ENCODE data around the gene METTL23.

METTL23 gene

DNA sequence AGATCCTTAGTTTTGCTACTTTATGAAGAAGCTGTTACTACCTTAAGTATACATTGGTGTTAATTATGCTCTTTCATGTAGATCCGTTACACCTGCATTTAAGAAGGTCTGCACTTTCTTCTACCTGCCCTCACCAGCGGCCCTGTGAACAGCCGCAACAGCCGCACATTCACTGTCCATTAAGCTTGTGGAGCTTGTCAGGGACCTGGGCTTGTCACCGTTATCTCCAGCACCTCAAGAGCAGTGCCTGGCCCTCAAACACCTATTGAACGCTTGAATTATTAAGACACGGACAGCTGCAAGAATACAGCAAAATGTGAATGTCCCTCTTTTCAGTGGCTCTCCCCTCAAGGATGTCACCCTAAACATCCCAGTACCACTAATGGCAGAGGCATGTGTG lies 12.9 kb upstream of the METTL23 start:
- H3K4me2 ChIP-seq = peak overlapping the region in 1 of 11 experiments; percentile 19; a peak in 1 of 22 replicates
- H3K9ac ChIP-seq = 0 out of 22 replicates have a peak overlapping the region, but pooled peaks of 2 of the 11 experiments have one; percentile 11 to 42
- peaks cover 41 to 58% (median 54%) of the 10 kb centered on the region in 11 experiments for H3K36me3 ChIP-seq
- H3K4me1 ChIP-seq = peaks cover 55 to 82% (median 72%) of the 10 kb centered on the region in 10 experiments
- H3K27me3 ChIP-seq = 0 out of 22 replicates have a peak, but pooled peaks cover 0 to 4% (median 0%) of the 10 kb centered on the region in 11 experiments
- peaks cover 4 to 89% (median 45%) of the 10 kb centered on the region in 11 experiments; a peak in 20 of 22 replicates for H4K20me1 ChIP-seq
- H3K4me3 ChIP-seq = no peak overlapping the region
- no peak overlapping the region; a peak in 1 of 22 replicates for H3K27ac ChIP-seq
- no peak for TF ChIP-seq Cebpa-rat (IDR thresholded peaks at IDR 0.05)
- H3K9me3 ChIP-seq (replicated peaks in 1 of 11) = no peaks in the 10 kb centered on the region

DNA sequence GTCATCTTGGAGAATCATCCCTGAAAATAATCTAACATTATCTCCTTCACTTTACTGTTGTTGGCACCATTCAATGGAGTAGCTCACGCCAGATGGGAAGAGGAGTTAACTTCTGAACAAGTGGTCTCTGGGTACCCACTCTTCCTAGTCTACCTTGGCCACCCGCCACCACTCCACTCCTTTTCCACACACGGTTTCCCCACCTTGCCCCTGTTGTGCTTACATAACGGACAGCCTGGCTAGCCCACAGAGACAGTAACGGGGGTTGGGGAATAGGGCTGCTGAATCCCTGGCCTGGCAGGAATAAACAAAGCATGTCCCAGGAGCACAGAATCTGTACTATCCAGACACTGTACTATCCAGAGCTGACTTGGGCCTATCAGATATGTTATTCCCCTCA lies 12.3 kb upstream of the METTL23 start:
- TF ChIP-seq Cebpa-rat (IDR thresholded peaks at IDR 0.05) = no peak
- peaks cover 4 to 89% (median 40%) of the 10 kb centered on the region in 11 experiments; a peak in 20 of 22 replicates for H4K20me1 ChIP-seq
- no peaks in the 10 kb centered on the region for H3K9me3 ChIP-seq (replicated peaks in 1 of 11)
- peak overlapping the region in 2 of 11 experiments; percentile 11 to 42; a peak in 2 of 22 replicates for H3K9ac ChIP-seq
- no peak overlapping the region for H3K4me3 ChIP-seq
- H3K27ac ChIP-seq = peak overlapping the region in 2 of 11 experiments; percentile 9 to 83; a peak in 4 of 22 replicates
- H3K4me2 ChIP-seq = 0 out of 22 replicates have a peak overlapping the region, but pooled peaks of 2 of the 11 experiments have one; percentile 74 to 77
- peaks cover 46 to 64% (median 60%) of the 10 kb centered on the region in 11 experiments for H3K36me3 ChIP-seq
- peaks cover 49 to 77% (median 67%) of the 10 kb centered on the region in 10 experiments for H3K4me1 ChIP-seq
- 0 out of 22 replicates have a peak, but pooled peaks cover 0 to 4% (median 0%) of the 10 kb centered on the region in 11 experiments for H3K27me3 ChIP-seq

DNA sequence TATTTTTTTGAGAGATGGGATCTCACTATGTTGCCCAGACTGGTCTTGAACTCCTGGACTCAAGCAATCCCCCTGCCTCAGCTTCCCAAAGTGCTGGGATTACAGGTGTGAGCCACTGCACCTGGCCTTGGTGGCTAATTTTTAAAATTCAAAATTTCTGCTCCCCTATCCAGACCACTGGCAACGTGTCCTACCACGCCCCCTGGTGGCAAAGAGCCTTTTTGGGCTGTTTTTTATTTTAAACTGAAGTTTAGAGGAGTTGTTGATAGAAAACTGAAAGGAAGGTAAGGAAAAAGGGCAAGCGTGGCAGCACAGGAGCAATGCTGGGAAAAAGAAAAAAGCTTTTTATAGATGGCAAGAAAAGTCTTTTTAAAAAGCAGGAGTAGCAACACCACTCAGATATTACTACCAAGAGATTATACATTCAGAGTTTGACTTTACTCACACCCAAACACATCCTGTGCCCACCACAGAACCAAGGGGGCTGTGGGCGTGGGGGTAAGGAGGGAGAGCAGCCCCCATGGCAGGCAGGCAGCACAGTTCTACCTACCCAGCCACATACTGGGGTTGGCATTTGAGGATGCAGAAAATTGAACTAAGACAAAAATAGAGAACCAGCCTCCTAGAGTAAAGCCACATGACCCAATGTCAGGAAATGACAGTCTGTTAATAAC lies 11.7 kb upstream of the METTL23 start:
- Histone ChIP-seq H3K4me3 (peak overlapping the region in 1 of 10 experiments; percentile 26; a peak in 1 of 20 replicates), H3K4me1 (peaks cover 43 to 70% (median 61%) of the 10 kb centered on the region in 10 experiments), H3K4me2 (peak overlapping the region; percentile 71 to 89 (median 77)), H3K36me3 (peaks cover 53 to 70% (median 66%) of the 10 kb centered on the region in 11 experiments), H3K9me3 (replicated peaks in 1 of 11) (no peaks in the 10 kb centered on the region), H3K27me3 (no peaks in the 10 kb centered on the region), H4K20me1 (peaks cover 0 to 89% (median 36%) of the 10 kb centered on the region in 11 experiments; a peak in 19 of 22 replicates), H3K9ac (peak overlapping the region; percentile 6 to 70 (median 59); a peak in 18 of 22 replicates), H3K27ac (peak overlapping the region in 10 of 11 experiments; percentile 39 to 83 (median 76); a peak in 19 of 22 replicates)
- no peak for TF ChIP-seq Cebpa-rat (IDR thresholded peaks at IDR 0.05)

DNA sequence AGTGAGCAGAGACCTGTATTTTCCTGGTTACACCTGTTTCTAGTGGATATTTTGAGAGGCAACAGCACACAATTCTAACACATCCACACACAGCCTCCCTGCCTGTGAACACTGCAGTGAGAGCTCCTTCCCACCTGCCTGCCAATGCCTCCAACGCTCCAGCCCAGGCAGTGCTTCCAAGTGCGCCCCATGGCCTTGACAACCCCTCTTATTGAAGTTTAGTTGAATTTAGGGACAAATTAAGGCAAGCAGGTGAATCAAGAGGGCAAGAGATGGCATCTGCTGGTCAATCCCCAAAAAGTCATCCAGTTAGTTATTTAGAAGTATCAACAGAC lies 11.2 kb upstream of the METTL23 start:
- Histone ChIP-seq H3K9ac (peak overlapping the region in 10 of 11 experiments; percentile 28 to 70 (median 60); a peak in 18 of 22 replicates), H3K27ac (peak overlapping the region; percentile 13 to 83 (median 76); a peak in 19 of 22 replicates), H3K4me3 (no peak overlapping the region), H3K36me3 (peaks cover 58 to 75% (median 71%) of the 10 kb centered on the region in 11 experiments), H3K27me3 (no peaks in the 10 kb centered on the region), H3K4me2 (peak overlapping the region; percentile 71 to 89 (median 77)), H3K4me1 (peaks cover 45 to 71% (median 61%) of the 10 kb centered on the region in 10 experiments), H3K9me3 (replicated peaks in 1 of 11) (no peaks in the 10 kb centered on the region), H4K20me1 (peaks cover 0 to 94% (median 38%) of the 10 kb centered on the region in 11 experiments; a peak in 19 of 22 replicates)
- no peak for TF ChIP-seq Cebpa-rat (IDR thresholded peaks at IDR 0.05)

DNA sequence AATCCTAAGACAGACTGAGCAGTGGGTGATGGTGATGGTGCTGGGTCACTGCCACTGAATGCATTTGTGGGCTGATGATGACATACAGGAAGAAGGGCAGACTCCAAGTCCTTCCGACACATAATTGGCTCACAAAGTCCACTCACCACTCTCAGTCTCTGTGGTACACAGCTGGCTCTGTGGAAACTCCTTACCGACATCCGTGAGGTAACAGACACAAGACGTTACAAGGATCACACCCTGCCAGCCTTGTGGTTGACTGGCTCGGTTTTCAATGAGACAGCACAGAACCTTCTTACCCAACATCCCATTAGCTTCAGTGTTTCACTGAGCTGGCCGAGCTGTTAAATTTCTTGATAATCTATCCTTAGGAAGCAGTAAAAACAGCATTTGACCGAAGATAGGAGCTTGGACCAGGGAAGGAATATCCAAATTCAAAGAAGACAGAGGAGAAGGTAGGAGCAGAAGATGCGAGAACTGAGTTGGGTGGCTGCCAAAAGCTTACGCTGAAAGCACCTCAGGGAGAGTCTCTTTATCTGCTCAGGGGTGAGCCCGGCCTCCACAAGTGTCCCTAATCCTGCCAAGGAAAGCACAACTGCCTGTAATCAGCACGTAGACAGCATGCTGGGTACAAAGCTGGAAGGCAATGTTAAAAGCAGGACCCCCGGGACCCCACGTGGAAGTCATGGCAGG lies 10.3 kb upstream of the METTL23 start:
- Histone ChIP-seq H3K27ac (peak overlapping the region in 10 of 11 experiments; percentile 58 to 83 (median 76); a peak in 21 of 22 replicates), H3K27me3 (no peaks in the 10 kb centered on the region), H4K20me1 (peaks cover 0 to 99% (median 46%) of the 10 kb centered on the region in 11 experiments; a peak in 19 of 22 replicates), H3K9me3 (replicated peaks in 1 of 11) (no peaks in the 10 kb centered on the region), H3K4me1 (peaks cover 49 to 75% (median 65%) of the 10 kb centered on the region in 10 experiments), H3K4me3 (no peak overlapping the region), H3K9ac (peak overlapping the region; percentile 28 to 78 (median 60); a peak in 19 of 22 replicates), H3K36me3 (peaks cover 66 to 83% (median 79%) of the 10 kb centered on the region in 11 experiments), H3K4me2 (peak overlapping the region; percentile 71 to 89 (median 77))
- peak in 3 of 11 experiments; percentile 41 to 76 (median 50); a peak in 4 of 22 replicates for TF ChIP-seq Cebpa-rat (IDR thresholded peaks at IDR 0.05)

DNA sequence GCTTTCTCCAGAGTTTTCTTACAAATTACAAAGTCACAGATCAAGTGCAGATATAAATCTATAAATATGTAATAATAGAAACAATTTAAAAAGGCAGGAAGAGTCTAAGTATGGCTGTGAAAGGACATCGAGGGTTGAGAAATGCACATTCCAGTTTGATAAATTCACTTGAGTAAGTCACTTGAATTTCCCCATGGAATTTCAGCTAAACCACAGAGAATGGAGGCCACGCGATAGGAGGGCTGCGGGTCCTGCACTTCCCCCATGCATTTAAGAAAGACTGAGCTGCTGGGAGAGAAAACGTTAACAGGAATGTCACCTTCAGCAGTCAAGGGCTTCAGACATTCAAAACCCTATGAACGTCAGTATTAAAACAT lies 9.8 kb upstream of the METTL23 start:
- H3K9ac ChIP-seq = peak overlapping the region; percentile 28 to 78 (median 57); a peak in 19 of 22 replicates
- peaks cover 0 to 100% (median 51%) of the 10 kb centered on the region in 11 experiments; a peak in 19 of 22 replicates for H4K20me1 ChIP-seq
- peaks cover 71 to 89% (median 85%) of the 10 kb centered on the region in 11 experiments for H3K36me3 ChIP-seq

DNA sequence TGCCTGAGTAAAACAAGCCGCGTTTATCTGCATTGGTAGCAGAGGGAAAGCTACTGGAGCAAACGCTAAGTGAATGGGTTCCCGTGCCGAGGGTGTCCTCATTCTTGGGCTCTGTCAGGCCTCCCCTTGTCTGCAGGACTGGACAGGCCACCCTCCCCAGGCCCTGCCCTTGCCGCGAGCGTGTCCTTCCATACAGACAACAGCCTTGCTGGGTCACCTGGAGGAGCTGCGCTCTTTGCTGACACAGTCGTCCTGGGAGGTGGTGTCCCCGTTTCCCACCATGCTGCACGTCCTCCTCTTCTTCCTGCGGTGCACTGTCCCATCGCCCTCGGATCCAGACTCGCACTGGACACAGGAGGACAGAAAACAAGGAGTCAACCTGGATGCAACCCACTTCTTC lies 8.1 kb upstream of the METTL23 start:
- no peak for TF ChIP-seq Cebpa-rat (IDR thresholded peaks at IDR 0.05)
- Histone ChIP-seq H3K36me3 (peaks cover 85 to 97% (median 93%) of the 10 kb centered on the region in 11 experiments), H3K27ac (no peak overlapping the region; a peak in 1 of 22 replicates), H4K20me1 (peaks cover 3 to 100% (median 67%) of the 10 kb centered on the region in 11 experiments; a peak in 19 of 22 replicates), H3K4me2 (0 out of 22 replicates have a peak overlapping the region, but pooled peaks of 1 of the 11 experiments have one; percentile 74), H3K9ac (no peak overlapping the region; a peak in 1 of 22 replicates), H3K4me1 (peaks cover 58 to 81% (median 69%) of the 10 kb centered on the region in 10 experiments), H3K9me3 (replicated peaks in 1 of 11) (no peaks in the 10 kb centered on the region), H3K4me3 (no peak overlapping the region), H3K27me3 (no peaks in the 10 kb centered on the region)

More for the DNA sequence above, 9.8 kb upstream of the METTL23 start:
- H3K9me3 ChIP-seq (replicated peaks in 1 of 11) = no peaks in the 10 kb centered on the region
- TF ChIP-seq Cebpa-rat (IDR thresholded peaks at IDR 0.05) = no peak
- no peaks in the 10 kb centered on the region for H3K27me3 ChIP-seq
- H3K4me1 ChIP-seq = peaks cover 49 to 73% (median 65%) of the 10 kb centered on the region in 10 experiments
- peak overlapping the region; percentile 2 to 89 (median 76); a peak in 21 of 22 replicates for H3K4me2 ChIP-seq
- peak overlapping the region in 10 of 11 experiments; percentile 56 to 83 (median 76); a peak in 20 of 22 replicates for H3K27ac ChIP-seq
- H3K4me3 ChIP-seq = no peak overlapping the region

DNA sequence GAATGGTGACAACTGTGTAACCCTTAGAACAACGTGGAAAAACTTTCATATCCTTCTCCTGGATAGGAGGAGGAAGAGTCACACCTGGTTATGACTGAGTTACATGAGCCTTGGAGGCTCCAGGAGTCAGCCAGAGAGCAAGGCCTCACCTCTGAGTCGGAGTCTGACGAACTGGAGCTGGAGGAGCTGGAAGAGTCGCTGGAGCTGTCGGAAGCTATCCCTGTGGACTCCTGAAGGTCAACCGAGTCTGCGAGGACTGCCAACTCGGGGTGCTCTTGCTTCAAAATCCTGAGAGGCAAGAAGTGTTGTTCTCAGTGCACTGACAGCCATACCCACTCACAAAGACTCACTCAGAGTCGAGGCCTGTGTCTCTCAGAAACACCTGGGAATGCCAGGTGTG lies 6.4 kb upstream of the METTL23 start:
- H3K4me1 ChIP-seq = peaks cover 61 to 88% (median 72%) of the 10 kb centered on the region in 10 experiments
- H3K36me3 ChIP-seq = peaks cover 93 to 100% (median 99%) of the 10 kb centered on the region in 11 experiments
- H3K27me3 ChIP-seq = no peaks in the 10 kb centered on the region
- H3K4me2 ChIP-seq = 0 out of 22 replicates have a peak overlapping the region, but pooled peaks of 3 of the 11 experiments have one; percentile 37 to 58 (median 44)
- H3K9ac ChIP-seq = peak overlapping the region in 2 of 11 experiments; percentile 20 to 67; a peak in 1 of 22 replicates
- peaks cover 5 to 100% (median 67%) of the 10 kb centered on the region in 11 experiments; a peak in 18 of 22 replicates for H4K20me1 ChIP-seq
- no peaks in the 10 kb centered on the region for H3K9me3 ChIP-seq (replicated peaks in 1 of 11)
- H3K27ac ChIP-seq = no peak overlapping the region
- TF ChIP-seq Cebpa-rat (IDR thresholded peaks at IDR 0.05) = no peak
- no peak overlapping the region for H3K4me3 ChIP-seq
